Naive B cell (primary cell): ENCODE results near the gene FZR1. TPM values are rescaled to one million over a fixed set of nuclear protein-coding genes. Genes with fewer than 3 reads are reported as not detected.

Experiments used
- ATAC-seq, 2 donors: fragments of 150-1000 bp; cut with Tn5 transposase; 2 replicates each; pipeline ENCODE4 v1.10.0; 2021; ENCODE audit warnings: low read depth in 2 of 2, mild to moderate bottlenecking in 2 of 2, moderate library complexity in 2 of 2
- DNase-seq: peaks from one replicate; pipeline ENCODE4 v3.0.0; 2022
- H3K27ac Mint-ChIP-seq, 6 donors: one replicate each; pipeline ENCODE4 v1.8.0; 2020 to 2022; ENCODE audit warnings: mild to moderate bottlenecking in 6 of 6, mixed read lengths in 6 of 6, moderate library complexity in 5 of 6, inconsistent platforms in 2 of 6
- H3K27me3 Mint-ChIP-seq, 3 donors: one replicate each; pipeline ENCODE4 v1.8.0; 2021 to 2022; ENCODE audit warnings: mixed read lengths in 3 of 3, mild to moderate bottlenecking in 1 of 3
- H3K36me3 Mint-ChIP-seq, 2 donors: one replicate each; pipeline ENCODE4 v1.8.0; 2020 to 2022; ENCODE audit warnings: mixed read lengths in 2 of 2, inconsistent platforms in 1 of 2, mild to moderate bottlenecking in 1 of 2
- H3K4me1 Mint-ChIP-seq, 3 donors: one replicate each; pipeline ENCODE4 v1.8.0; 2020 to 2022; ENCODE audit warnings: mixed read lengths in 3 of 3, inconsistent platforms in 1 of 3, mild to moderate bottlenecking in 1 of 3, moderate library complexity in 1 of 3
- H3K4me3 Mint-ChIP-seq, 8 donors: one replicate each; pipeline ENCODE4 v1.8.0; 2020 to 2022; ENCODE audit warnings: mild to moderate bottlenecking in 8 of 8, mixed read lengths in 8 of 8, moderate library complexity in 8 of 8, inconsistent platforms in 2 of 8
- H3K9me3 Mint-ChIP-seq, 7 donors: one replicate each; pipeline ENCODE4 v1.8.0; 2020 to 2022; ENCODE audit warnings: mixed read lengths in 7 of 7, mild to moderate bottlenecking in 5 of 7, inconsistent platforms in 2 of 7, moderate library complexity in 1 of 7
- polyA plus RNA-seq, 6 donors: library from polyadenylated mRNA; unstranded; fragments of 300-500 nt; fragmentation: Illumina TruSeq; gene quantifications; one replicate each; pipeline ENCODE4 v1.2.3, GENCODE V29; 2021; ENCODE audit warnings: low read depth in 6 of 6

Gene FZR1
- 10 to 100 TPM in 4 of 6 donors, 1 to 10 TPM in 2; 5.8 to 20.0 (median 10.7) TPM for polyA plus RNA-seq

DNA sequence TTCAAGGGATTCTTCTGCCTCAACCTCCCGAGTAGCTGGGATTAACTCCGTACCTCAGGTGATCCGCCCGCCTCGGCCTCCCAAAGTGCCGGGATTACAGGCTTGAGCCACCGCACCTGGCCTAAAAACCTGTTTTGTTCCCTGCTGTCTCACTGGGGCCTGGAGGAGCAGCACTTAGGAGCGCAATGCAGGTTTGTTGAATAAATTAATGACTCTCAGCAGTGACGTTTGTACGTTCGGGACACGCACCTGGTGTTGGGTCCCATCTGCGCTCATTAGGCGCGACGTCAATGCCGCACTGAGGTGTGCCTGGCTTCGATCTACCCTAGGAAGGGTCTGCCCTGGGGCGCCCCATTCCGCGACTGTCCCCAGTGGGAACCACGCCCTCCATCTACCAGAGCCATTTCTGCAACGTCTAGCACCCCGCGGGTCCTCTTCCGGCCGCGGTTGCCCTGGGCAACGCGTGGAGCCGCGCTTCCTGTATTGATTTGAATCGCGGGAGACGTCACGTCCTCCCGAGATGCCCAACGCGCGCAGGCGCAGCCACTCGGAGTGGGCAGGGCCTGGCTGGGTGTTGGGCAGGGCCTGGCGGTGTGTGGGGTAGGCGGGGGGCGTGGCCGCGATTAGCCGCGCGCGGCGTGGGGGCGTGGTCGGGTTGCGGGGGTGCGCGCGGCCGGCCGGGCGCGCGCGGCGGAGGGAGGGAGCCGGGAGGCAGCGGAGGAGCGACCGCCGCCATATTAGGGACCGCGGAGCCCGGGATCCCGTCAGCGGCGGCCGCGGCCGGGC is at the start of gene FZR1:
Gene FZR1 (plus strand): TSS at position 714 of the 786 bp plus-strand sequence. CDS start 16,679 bp downstream, outside the sequence.
- Mint-ChIP-seq H3K9me3 (peaks cover 0 to 3% (median 0%) of the 10 kb centered on the region in 7 donors), H3K4me3 (peak within 1 kb of the TSS; percentile 89 to 96 (median 95)), H3K36me3 (peaks cover 0 to 11% of the 10 kb centered on the region in 2 donors), H3K27ac (peak within 1 kb of the TSS; percentile 98 to 100 (median 100)), H3K4me1 (peaks cover 35 to 49% (median 48%) of the 10 kb centered on the region in 3 donors), H3K27me3 (no peaks in the 10 kb centered on the region)
- ATAC-seq (peak; percentile 84 to 90), DNase-seq (peak; percentile 100)

DNA sequence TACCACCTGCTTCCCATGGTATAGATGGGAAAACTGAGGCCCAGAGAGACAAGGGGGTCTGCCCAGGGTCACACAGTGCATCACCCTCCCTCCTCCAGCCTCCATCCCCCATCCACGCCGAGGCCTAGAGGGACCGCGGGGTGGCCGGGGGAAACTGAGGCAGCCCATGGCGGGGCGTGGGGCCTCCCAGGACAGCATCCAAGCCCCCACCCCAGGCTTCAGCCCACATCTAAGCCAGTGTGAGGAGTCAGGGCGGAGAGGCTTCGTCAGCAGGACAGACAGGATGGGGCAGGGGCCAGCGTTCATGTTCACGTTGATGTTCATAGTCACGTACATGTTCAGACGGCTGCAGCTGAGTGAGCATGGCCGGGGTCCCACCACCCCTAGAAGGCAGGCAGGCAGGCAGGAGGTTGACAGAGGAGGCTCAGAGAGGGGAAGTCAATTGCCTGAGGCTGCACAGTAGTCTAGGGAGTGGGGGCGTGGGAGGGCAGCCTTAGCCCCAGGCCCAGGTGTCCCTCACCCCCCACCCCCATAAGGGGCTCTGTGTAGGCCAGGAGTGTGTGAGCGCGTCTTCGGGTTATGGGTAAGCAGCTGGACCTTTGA is 49.1 kb upstream of the FZR1 start:
- DNase-seq: no peak
- ATAC-seq: no peak
- H3K27me3 Mint-ChIP-seq: no peaks in the 10 kb centered on the region
- H3K4me1 Mint-ChIP-seq: no peaks in the 10 kb centered on the region
- no peaks in the 10 kb centered on the region for H3K36me3 Mint-ChIP-seq
- H3K27ac Mint-ChIP-seq: no peak overlapping the region
- H3K9me3 Mint-ChIP-seq: no peaks in the 10 kb centered on the region
- no peak overlapping the region for H3K4me3 Mint-ChIP-seq

DNA sequence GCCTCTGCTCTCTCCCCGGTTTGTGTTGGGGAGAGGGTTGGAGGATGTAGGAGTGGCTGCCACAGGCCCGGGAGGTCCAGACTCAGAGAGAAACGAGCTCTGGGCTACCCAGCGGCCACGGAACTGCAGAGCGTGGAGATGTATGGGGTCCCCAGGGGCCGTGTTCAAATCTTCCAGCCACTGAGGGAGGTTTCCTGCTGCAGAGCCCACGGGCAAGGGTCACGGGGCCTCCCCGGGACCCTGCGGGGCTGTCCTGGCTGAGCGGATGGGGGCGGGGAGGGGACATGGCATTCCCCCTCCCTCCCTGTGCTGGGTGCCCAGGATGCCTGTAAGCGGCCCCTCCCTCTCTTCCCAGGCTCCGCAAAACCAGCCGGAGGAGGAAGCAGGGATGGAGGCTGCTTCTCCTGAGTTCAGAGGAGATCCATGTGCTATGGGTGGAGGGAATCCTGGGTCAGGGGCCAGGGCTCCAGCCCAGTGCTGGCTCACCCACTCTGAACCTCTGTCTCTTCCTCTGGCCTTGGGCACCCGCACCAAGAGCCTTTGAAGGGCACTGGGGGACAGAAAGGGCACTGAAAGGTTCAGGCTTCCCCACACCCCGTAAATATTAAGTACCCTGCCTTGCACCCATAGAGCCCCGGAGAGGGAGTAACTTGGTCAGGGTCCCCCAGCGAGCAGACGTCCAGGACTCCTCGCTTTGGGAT is 48.4 kb upstream of the FZR1 start:
- DNase-seq (no peak), ATAC-seq (no peak)
- no peak overlapping the region for H3K4me3 Mint-ChIP-seq
- H3K9me3 Mint-ChIP-seq: no peaks in the 10 kb centered on the region
- H3K27ac Mint-ChIP-seq: no peak overlapping the region
- peaks cover 0 to 3% of the 10 kb centered on the region in 2 donors for H3K36me3 Mint-ChIP-seq
- no peaks in the 10 kb centered on the region for H3K27me3 Mint-ChIP-seq
- H3K4me1 Mint-ChIP-seq: no peaks in the 10 kb centered on the region

DNA sequence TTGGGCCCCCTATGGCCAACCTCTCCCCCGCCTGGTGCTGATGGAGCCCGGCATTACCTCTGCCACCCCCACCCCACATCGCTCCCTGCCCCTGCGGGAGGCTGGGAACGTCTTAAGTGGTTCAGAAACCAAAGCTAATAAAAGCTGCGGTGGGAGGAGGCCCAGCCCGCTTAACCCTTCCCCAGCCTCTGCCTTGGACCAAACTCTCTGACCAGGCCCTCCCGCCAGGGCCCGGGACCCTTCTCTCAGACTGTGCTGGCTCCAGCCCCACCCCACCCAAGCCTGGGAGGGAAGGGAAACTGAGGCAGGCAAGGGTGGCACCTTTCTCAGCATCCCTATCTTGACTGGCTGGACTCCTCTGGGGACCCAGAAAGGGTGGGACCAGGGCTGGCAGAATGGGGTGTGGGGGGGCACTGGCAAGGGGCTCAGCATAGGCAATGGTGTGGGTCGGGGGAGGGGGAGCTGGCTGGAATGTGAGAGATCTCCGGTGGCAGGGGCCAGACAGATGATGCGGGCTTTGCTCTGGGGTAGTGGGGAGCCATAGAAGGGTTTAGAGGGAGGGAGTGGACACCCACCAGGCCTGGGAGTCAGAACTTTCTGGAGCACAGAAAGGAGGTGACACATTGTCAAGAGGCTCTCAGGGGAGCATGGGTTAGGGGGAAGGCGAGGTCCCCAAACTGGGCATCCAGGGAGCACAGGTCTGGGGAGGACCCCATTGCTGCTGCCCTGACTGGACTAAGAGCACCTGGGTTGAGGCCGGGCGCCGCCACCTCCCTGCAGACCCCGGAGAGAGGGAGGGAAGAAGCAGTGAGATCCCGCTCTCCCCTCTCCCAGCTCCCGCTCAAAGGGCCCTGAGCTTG is 47.7 kb upstream of the FZR1 start:
- H3K36me3 Mint-ChIP-seq: peaks cover 0 to 8% of the 10 kb centered on the region in 2 donors
- no peak for ATAC-seq
- peak overlapping the region in 1 of 6 donors; percentile 72 for H3K27ac Mint-ChIP-seq
- DNase-seq: no peak
- H3K4me3 Mint-ChIP-seq: no peak overlapping the region
- no peaks in the 10 kb centered on the region for H3K4me1 Mint-ChIP-seq
- H3K9me3 Mint-ChIP-seq: no peaks in the 10 kb centered on the region
- no peaks in the 10 kb centered on the region for H3K27me3 Mint-ChIP-seq

DNA sequence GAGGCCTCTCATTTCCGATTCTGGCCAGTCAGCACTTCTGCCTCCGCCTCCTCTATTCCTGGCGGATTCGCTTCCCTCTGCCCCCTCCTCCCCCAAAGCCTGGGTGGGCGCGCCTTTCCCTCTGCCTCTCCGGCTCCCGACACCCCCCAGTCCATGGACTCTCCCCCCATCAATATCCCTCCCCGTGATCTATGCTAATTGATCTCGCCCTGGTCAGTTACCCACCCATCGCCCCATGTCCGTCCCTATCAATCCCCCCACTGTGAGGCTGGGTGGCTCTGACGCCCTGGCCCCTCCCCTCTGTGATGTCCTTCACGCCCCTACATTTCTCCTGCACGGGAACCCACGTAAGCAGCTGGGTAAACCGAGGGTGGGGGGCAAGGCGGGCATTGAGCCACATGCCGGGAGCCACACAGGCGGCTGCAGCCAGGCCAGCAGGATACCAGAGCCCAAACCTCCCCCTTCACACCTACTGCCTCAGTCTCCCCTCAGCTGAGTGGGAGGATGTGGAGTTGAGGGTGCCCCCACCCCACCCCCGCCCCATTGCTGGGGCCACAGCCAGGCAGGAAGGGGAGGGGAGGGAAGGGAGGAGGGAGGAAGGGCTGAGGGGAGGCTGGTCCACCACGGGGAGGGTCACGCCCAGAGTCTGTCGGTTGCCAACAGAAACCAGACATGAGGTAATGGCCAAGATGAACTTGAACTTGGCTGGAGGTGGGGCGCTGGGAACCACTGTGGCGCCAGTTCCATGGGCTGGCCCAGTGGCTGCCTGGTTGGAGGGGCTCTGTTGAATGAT is 46.8 kb upstream of the FZR1 start:
- Mint-ChIP-seq H3K9me3 (no peaks in the 10 kb centered on the region), H3K36me3 (peaks cover 0 to 8% of the 10 kb centered on the region in 2 donors), H3K4me1 (no peaks in the 10 kb centered on the region), H3K4me3 (no peak overlapping the region), H3K27ac (no peak overlapping the region), H3K27me3 (no peaks in the 10 kb centered on the region)
- DNase-seq: no peak
- no peak for ATAC-seq

DNA sequence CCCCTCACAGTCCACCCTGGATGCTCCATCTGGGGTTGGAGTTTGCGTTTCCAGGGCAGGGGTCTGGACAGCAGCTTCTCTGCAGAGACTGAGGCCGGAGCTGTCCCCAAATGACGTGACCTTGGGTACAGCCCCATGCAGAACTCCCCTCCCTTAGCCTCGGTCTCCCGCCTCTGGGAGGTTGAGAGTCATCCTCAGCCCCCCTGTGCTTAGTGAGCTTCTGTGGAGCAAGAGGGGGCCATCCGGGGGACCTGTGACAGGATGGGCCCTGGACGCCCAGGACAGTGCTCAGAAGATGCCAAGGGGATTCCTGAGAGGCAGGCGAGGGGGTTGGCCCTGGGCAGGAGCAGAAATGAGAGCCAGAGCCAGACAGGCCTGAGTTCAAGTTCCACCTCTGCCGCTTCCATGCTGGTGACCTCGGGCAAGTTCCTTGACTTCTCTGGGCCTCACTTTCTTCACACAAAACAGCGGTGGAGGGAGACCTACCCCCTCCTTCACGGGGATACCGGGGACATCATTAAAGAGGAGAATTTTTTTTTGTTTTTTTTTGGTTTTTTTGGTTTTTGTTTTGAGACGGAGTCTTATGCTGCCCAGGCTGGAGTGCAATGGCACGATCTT is 46.0 kb upstream of the FZR1 start:
- ATAC-seq: no peak

DNA sequence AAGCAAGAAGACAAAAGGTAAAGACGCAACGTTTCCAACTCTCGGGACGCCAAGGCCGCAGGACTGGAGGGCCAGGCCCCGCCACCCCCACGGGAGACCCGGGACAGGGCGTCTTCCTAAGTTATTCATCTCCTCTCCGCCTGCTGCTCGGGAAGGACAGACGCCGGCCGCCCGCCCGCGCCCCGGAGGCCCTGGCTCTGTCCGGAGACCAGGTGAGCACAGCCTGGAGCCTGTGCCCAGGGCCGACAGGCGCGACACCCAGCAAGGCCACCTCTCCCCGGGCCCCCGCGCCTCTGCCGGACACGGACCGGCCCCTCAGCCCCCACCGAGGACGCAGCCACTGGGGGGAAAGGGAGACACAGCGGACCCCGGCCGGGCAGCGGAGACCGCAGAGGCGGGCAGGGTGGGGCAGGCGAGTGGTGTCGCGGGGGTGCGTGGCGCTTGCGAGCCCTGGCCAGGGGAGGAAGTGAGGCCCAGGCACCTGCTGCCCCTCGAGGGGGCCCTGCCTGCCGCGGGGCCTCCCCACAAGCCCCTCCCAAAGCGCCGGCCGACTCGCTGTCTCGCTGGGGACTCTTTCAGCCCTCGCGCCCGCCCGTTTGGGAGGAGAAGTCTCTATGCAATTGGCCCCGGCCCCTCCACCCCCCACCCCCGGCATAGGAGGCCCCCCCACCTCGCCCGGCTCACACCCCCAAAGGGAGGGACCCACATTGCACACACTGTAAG is 43.0 kb upstream of the FZR1 start:
- DNase-seq: no peak
- H3K4me3 Mint-ChIP-seq: no peak overlapping the region
- H3K27me3 Mint-ChIP-seq: no peaks in the 10 kb centered on the region
- H3K36me3 Mint-ChIP-seq: peaks cover 0 to 8% of the 10 kb centered on the region in 2 donors
- H3K9me3 Mint-ChIP-seq: peaks cover 0 to 3% (median 0%) of the 10 kb centered on the region in 7 donors
- H3K4me1 Mint-ChIP-seq: peaks cover 0 to 4% (median 0%) of the 10 kb centered on the region in 3 donors
- H3K27ac Mint-ChIP-seq: no peak overlapping the region
- no peak for ATAC-seq

More for the DNA sequence above, 46.0 kb upstream of the FZR1 start:
- Mint-ChIP-seq H3K27ac (no peak overlapping the region), H3K4me3 (no peak overlapping the region), H3K9me3 (no peaks in the 10 kb centered on the region), H3K27me3 (no peaks in the 10 kb centered on the region), H3K4me1 (no peaks in the 10 kb centered on the region), H3K36me3 (peaks cover 0 to 8% of the 10 kb centered on the region in 2 donors)
- no peak for DNase-seq

DNA sequence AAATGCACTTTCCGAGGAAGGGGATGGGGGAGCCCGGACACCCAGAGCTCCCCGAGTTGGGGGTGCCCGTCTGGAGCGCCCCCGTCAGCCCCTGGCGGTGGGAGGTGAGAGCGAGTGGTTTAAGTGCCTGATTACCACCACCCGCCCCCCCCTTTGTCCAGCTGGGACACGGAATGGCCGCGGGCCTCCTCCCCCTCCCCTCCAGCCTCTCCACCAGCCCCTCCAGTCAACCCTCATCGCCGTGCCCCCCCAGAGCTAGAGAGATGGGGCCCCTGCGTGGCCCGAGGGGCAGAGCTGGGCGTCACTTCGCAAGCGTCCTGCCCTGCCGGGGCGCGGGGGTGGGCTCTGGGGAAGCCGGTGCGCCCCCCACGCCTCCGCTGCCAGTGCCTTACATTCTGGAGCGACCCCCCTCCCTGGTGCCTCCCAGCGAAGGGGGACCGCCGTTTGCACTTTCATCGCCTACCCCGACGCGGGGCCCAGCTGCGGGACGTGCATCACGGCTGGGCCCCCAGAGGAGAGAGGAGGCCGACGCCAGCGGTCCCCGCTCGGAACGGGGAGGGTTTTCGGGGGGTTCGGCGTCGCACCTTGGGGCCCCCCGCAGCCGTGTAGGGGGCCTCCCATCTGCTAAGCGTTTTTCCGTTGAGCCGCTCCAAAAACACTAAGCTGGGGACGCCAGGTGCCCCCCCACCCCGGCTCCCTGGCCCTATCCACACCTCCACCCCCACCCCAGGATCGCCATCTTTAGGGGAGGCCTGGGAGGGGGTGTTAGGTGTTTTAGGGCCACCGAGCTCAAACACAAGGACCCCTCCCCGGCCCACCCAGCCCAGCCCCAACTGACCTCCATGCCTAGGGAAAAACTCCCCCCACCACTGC is 42.2 kb upstream of the FZR1 start:
- DNase-seq: no peak
- Mint-ChIP-seq H3K27ac (no peak overlapping the region), H3K9me3 (peaks cover 0 to 3% (median 0%) of the 10 kb centered on the region in 7 donors), H3K27me3 (no peaks in the 10 kb centered on the region), H3K4me3 (no peak overlapping the region), H3K4me1 (peaks cover 0 to 8% (median 0%) of the 10 kb centered on the region in 3 donors), H3K36me3 (peaks cover 0 to 8% of the 10 kb centered on the region in 2 donors)
- no peak for ATAC-seq

DNA sequence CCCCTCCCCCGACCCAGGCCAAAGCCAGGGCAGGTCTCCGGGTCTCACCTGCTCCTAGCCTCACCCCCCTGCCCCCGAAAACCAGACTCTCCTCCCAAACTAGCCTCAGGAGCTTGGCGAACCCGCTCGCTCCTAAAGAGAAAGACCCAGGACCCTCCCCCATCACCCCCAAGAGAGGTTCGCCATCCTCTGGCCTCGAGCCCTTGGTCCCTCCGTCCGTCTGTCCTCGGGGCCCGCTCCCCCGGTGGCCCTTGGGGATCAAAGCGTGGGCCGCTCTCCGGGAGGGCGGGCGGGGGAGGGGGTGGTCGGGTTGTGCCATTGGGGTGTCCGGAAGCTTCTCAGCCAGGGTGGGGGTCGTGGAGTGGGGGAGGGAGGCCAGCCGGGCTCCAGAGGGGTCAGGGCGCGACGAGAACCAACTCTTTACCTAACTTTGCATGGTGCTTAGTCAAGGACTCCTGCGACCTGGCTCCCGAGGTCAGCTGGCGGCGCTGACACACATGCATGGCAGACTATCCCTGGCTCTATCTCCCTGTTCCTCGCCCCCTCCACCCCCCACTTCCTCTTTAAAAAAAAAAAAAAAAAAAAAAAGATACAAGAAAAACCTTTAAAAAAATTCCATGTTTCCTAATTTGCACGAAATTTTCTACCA is 41.4 kb upstream of the FZR1 start:
- Mint-ChIP-seq H3K27ac (no peak overlapping the region), H3K27me3 (no peaks in the 10 kb centered on the region), H3K4me3 (no peak overlapping the region), H3K9me3 (peaks cover 0 to 3% (median 0%) of the 10 kb centered on the region in 7 donors), H3K36me3 (peaks cover 0 to 8% of the 10 kb centered on the region in 2 donors), H3K4me1 (peaks cover 0 to 8% (median 0%) of the 10 kb centered on the region in 3 donors)
- no peak for ATAC-seq
- no peak for DNase-seq

DNA sequence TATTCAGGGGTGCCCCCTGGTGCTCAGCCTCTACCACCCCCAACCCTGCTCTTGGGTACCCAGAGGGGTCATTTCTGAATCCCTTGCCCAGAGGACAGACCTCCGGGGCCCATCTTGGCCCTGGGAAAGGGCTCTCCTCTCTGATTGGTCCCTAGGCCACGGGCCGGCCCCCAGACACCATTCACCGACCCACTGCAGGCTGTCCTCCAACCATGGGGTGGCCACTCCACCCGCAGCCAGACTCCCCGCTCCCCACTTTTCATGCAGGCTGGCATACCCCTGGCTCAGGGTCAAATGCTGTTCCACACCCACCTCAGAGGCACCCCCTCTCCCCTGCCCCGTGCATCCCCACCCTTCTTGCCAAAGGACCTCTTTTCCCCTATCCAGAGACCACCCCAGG is 40.6 kb upstream of the FZR1 start:
- Mint-ChIP-seq H3K4me3 (no peak overlapping the region), H3K36me3 (peaks cover 0 to 8% of the 10 kb centered on the region in 2 donors), H3K9me3 (peaks cover 0 to 3% (median 0%) of the 10 kb centered on the region in 7 donors), H3K27ac (no peak overlapping the region), H3K4me1 (peaks cover 0 to 8% (median 3%) of the 10 kb centered on the region in 3 donors), H3K27me3 (no peaks in the 10 kb centered on the region)
- DNase-seq (no peak), ATAC-seq (no peak)
